Liver (tissue), 9 donors: ENCODE results near the gene NDFIP2. TPM values are rescaled to one million over a fixed set of nuclear protein-coding genes. Genes with fewer than 3 reads are reported as not detected.

Experiments
- DNase-seq: peaks from one replicate; pipeline ENCODE4 v3.0.0-alpha.2; 2017; ENCODE audit warnings: low spot score
- H3K27ac ChIP-seq, 2 donors: one replicate each; pipeline ENCODE4 v1.7.0; 2013; ENCODE audit warnings: inconsistent platforms in 2 of 2, low read length in 2 of 2, control low read depth in 1 of 2, low read depth in 1 of 2, mild to moderate bottlenecking in 1 of 2
- H3K27me3 ChIP-seq, 4 donors: one replicate each; pipeline versions ENCODE4 v1.6.1 to v1.7.0; 2013; ENCODE audit warnings: low read length in 3 of 4, inconsistent platforms in 1 of 4, mild to moderate bottlenecking in 1 of 4, moderate library complexity in 1 of 4; ENCODE audit not compliant: control insufficient read depth in 4 of 4, insufficient read depth in 4 of 4
- H3K36me3 ChIP-seq, 4 donors: one replicate each; pipeline versions ENCODE4 v1.6.1 to v1.7.0; 2013; ENCODE audit warnings: low read length in 3 of 4, mild to moderate bottlenecking in 3 of 4, low read depth in 1 of 4, moderate library complexity in 1 of 4; ENCODE audit not compliant: control insufficient read depth in 4 of 4, insufficient read depth in 3 of 4
- H3K4me1 ChIP-seq, 4 donors: one replicate each; pipeline versions ENCODE4 v1.6.1 to v1.7.0; 2013; ENCODE audit warnings: low read length in 3 of 4, mild to moderate bottlenecking in 3 of 4, moderate library complexity in 1 of 4; ENCODE audit not compliant: control insufficient read depth in 4 of 4, insufficient read depth in 4 of 4
- H3K4me3 ChIP-seq, 3 donors: one replicate each; pipeline versions ENCODE4 v1.6.1 to v1.7.0; 2013; ENCODE audit warnings: low read length in 3 of 3, control low read depth in 1 of 3, low read depth in 1 of 3, mild to moderate bottlenecking in 1 of 3
- H3K9ac ChIP-seq, 2 donors: one replicate each; pipeline ENCODE4 v1.7.0; 2013; ENCODE audit warnings: low read length in 2 of 2, mild to moderate bottlenecking in 2 of 2, moderate library complexity in 2 of 2, control low read depth in 1 of 2, low read depth in 1 of 2
- H3K9me3 ChIP-seq, 4 donors: one replicate each; pipeline versions ENCODE4 v1.6.1 to v1.7.0; 2013; ENCODE audit warnings: low read length in 3 of 4; ENCODE audit not compliant: control insufficient read depth in 4 of 4
- FOXA2 ChIP-seq: IDR thresholded peaks from 2 replicates; pipeline ENCODE4 v1.6.1; 2016; ENCODE audit warnings: antibody characterized with exemption
- GABPA ChIP-seq, 2 donors: IDR thresholded peaks in 1 of 2; conservative IDR thresholded peaks in 1 of 2; 2 replicates each; pipeline ENCODE4 v1.6.1; 2016; ENCODE audit warnings: antibody characterized with exemption in 2 of 2, mild to moderate bottlenecking in 1 of 2, moderate library complexity in 1 of 2
- HNF4A ChIP-seq, 2 donors: conservative IDR thresholded peaks; 2 replicates each; pipeline ENCODE4 v1.6.1; 2016; ENCODE audit warnings: antibody characterized with exemption in 2 of 2, mild to moderate bottlenecking in 2 of 2
- JUND ChIP-seq, 2 donors: IDR thresholded peaks; 2 replicates each; pipeline ENCODE4 v1.6.1; 2016; ENCODE audit warnings: antibody characterized with exemption in 2 of 2
- NR2F2 ChIP-seq: IDR thresholded peaks from 2 replicates; pipeline ENCODE4 v1.6.1; 2016; ENCODE audit warnings: antibody characterized with exemption
- RAD21 ChIP-seq, 2 donors: IDR thresholded peaks; 2 replicates each; pipeline ENCODE4 v1.6.1; 2016; ENCODE audit warnings: antibody characterized with exemption in 2 of 2, mild to moderate bottlenecking in 2 of 2
- RXRA ChIP-seq, 2 donors: IDR thresholded peaks; 2 replicates each; pipeline ENCODE4 v1.6.1; 2017 to 2018; ENCODE audit warnings: antibody characterized with exemption in 2 of 2, mild to moderate bottlenecking in 1 of 2
- SP1 ChIP-seq: IDR thresholded peaks from 2 replicates; pipeline ENCODE4 v1.6.1; 2018; ENCODE audit warnings: antibody characterized with exemption, mild to moderate bottlenecking
- TAF1 ChIP-seq: conservative IDR thresholded peaks from 2 replicates; pipeline ENCODE4 v1.6.1; 2016; ENCODE audit warnings: antibody characterized with exemption, mild to moderate bottlenecking
- YY1 ChIP-seq: IDR thresholded peaks from 2 replicates; pipeline ENCODE4 v1.6.1; 2016; ENCODE audit warnings: antibody characterized with exemption, mild to moderate bottlenecking
- WGBS: extraction: QIAGEN DNeasy Blood & Tissue Kit; methylation state at CpG from one replicate; pipeline ENCODE4 v1.1.7; 2013; 5-methylcytosine and 5-hydroxymethylcytosine counted together
- polyA plus RNA-seq, 2 donors: library from polyadenylated mRNA; stranded (reverse) in 1 of 2; unstranded in 1 of 2; fragments of 200-250 nt in 1 of 2; fragments of >200 nt in 1 of 2; fragmentation: Nextera tagmentation in 1 of 2; extraction: Ambion mirVana in 1 of 2; gene quantifications; one replicate each; pipeline versions ENCODE4 v1.2.1 to v1.2.3, GENCODE V29; 2013 to 2015
- total RNA-seq, 2 donors: library from RNA; depleted of rRNA; stranded (reverse); fragments of >200 nt; gene quantifications; one replicate each; pipeline ENCODE4 v1.2.3, GENCODE V29; 2014
- TF ChIP-seq, protein P1 (sequence below): fragments of 150-350 bp; IDR thresholded peaks from 2 replicates; pipeline ENCODE4 v1.5.1; 2017; ENCODE audit warnings: improper control_type of control experiment, low read depth, low read length; ENCODE audit not compliant: missing input control
- TF ChIP-seq, protein P2 (sequence below): IDR thresholded peaks from 2 replicates; pipeline ENCODE4 v1.6.1; 2016; ENCODE audit warnings: antibody characterized with exemption
- TF ChIP-seq, protein P3 (sequence below): IDR thresholded peaks from 2 replicates; pipeline ENCODE4 v1.6.1; 2016; ENCODE audit warnings: antibody characterized with exemption
- TF ChIP-seq, protein P4 (sequence below): IDR thresholded peaks from 2 replicates; pipeline ENCODE4 v1.6.1; 2016; ENCODE audit warnings: antibody characterized with exemption
- TF ChIP-seq, protein P5 (sequence below): IDR thresholded peaks from 2 replicates; pipeline ENCODE4 v1.6.1; 2016; ENCODE audit warnings: antibody characterized with exemption, mild to moderate bottlenecking
- donor health status: healthy.
- donor health status: healthy.
- donor health status: healthy.
- donor health status: healthy.
- donor health status: healthy.

Gene NDFIP2
- total and polyA plus RNA-seq, 4 donors = 15.5 to 22.2 (median 16.3) TPM

DNA sequence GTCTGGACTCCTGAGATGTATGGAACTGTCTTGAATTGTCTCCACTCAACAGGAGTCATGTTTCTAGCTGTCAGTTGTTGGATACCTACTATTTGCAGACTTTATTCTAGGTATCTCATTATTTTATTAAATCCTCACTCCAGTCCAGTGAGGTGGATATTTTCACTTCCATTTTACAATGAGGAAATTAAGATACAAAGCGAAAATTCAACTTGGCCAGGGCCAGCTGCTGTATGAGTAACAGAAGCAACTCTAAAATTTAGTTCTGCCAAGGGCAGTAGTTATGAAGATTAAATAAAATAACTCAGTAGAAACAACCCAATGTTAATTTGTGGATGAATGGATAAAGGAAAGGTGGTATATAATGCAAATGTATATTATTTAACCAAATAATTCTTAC lies 12.6 kb upstream of the NDFIP2 start:
- 90% methylated on average over 1 of the region's 1 CpG for WGBS
- Histone ChIP-seq H3K9ac (no peak overlapping the region), H3K27ac (no peak overlapping the region), H3K4me1 (no peaks in the 10 kb centered on the region), H3K9me3 (no peaks in the 10 kb centered on the region), H3K36me3 (no peaks in the 10 kb centered on the region), H3K4me3 (no peak overlapping the region), H3K27me3 (no peaks in the 10 kb centered on the region)
- no peak for DNase-seq
- TF ChIP-seq TAF1 (no peak), JUND (IDR thresholded peaks at IDR 0.05) (no peak), GABPA (IDR thresholded peaks at IDR 0.05 in 1 of 2, conservative IDR thresholded peaks at IDR 0.05 in 1 of 2) (no peak), RAD21 (IDR thresholded peaks at IDR 0.05) (no peak), FOXA2 (no peak), YY1 (no peak), NR2F2 (no peak), HNF4A (conservative IDR thresholded peaks at IDR 0.05) (no peak), RXRA (IDR thresholded peaks at IDR 0.05) (no peak), SP1 (no peak)
- TF ChIP-seq, protein P1, sequence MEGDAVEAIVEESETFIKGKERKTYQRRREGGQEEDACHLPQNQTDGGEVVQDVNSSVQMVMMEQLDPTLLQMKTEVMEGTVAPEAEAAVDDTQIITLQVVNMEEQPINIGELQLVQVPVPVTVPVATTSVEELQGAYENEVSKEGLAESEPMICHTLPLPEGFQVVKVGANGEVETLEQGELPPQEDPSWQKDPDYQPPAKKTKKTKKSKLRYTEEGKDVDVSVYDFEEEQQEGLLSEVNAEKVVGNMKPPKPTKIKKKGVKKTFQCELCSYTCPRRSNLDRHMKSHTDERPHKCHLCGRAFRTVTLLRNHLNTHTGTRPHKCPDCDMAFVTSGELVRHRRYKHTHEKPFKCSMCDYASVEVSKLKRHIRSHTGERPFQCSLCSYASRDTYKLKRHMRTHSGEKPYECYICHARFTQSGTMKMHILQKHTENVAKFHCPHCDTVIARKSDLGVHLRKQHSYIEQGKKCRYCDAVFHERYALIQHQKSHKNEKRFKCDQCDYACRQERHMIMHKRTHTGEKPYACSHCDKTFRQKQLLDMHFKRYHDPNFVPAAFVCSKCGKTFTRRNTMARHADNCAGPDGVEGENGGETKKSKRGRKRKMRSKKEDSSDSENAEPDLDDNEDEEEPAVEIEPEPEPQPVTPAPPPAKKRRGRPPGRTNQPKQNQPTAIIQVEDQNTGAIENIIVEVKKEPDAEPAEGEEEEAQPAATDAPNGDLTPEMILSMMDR = no peak
- TF ChIP-seq, protein P2, sequence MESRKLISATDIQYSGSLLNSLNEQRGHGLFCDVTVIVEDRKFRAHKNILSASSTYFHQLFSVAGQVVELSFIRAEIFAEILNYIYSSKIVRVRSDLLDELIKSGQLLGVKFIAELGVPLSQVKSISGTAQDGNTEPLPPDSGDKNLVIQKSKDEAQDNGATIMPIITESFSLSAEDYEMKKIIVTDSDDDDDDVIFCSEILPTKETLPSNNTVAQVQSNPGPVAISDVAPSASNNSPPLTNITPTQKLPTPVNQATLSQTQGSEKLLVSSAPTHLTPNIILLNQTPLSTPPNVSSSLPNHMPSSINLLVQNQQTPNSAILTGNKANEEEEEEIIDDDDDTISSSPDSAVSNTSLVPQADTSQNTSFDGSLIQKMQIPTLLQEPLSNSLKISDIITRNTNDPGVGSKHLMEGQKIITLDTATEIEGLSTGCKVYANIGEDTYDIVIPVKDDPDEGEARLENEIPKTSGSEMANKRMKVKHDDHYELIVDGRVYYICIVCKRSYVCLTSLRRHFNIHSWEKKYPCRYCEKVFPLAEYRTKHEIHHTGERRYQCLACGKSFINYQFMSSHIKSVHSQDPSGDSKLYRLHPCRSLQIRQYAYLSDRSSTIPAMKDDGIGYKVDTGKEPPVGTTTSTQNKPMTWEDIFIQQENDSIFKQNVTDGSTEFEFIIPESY = no peak
- TF ChIP-seq, protein P3, sequence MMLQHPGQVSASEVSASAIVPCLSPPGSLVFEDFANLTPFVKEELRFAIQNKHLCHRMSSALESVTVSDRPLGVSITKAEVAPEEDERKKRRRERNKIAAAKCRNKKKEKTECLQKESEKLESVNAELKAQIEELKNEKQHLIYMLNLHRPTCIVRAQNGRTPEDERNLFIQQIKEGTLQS = no peak
- TF ChIP-seq, protein P4, sequence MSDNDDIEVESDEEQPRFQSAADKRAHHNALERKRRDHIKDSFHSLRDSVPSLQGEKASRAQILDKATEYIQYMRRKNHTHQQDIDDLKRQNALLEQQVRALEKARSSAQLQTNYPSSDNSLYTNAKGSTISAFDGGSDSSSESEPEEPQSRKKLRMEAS = no peak
- TF ChIP-seq, protein P5, sequence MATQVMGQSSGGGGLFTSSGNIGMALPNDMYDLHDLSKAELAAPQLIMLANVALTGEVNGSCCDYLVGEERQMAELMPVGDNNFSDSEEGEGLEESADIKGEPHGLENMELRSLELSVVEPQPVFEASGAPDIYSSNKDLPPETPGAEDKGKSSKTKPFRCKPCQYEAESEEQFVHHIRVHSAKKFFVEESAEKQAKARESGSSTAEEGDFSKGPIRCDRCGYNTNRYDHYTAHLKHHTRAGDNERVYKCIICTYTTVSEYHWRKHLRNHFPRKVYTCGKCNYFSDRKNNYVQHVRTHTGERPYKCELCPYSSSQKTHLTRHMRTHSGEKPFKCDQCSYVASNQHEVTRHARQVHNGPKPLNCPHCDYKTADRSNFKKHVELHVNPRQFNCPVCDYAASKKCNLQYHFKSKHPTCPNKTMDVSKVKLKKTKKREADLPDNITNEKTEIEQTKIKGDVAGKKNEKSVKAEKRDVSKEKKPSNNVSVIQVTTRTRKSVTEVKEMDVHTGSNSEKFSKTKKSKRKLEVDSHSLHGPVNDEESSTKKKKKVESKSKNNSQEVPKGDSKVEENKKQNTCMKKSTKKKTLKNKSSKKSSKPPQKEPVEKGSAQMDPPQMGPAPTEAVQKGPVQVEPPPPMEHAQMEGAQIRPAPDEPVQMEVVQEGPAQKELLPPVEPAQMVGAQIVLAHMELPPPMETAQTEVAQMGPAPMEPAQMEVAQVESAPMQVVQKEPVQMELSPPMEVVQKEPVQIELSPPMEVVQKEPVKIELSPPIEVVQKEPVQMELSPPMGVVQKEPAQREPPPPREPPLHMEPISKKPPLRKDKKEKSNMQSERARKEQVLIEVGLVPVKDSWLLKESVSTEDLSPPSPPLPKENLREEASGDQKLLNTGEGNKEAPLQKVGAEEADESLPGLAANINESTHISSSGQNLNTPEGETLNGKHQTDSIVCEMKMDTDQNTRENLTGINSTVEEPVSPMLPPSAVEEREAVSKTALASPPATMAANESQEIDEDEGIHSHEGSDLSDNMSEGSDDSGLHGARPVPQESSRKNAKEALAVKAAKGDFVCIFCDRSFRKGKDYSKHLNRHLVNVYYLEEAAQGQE = no peak

DNA sequence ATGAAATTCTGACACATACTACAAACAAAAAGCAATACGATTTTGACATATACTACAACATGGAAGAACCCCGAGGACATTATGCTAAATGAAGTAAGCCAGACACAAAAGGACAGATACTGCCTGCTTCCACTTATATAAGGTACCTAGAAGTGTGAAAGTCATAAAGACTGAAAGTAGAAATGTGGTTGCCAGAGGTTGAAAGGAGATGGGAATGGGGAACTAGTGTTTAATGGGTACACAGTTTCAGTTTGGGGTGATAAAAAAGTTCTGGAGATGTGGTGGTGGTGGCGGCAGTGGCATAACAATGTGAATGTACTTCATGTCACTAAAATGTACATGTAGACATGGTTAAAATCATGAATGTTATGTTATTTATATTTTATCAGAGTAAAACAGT lies 12.1 kb upstream of the NDFIP2 start:
- Histone ChIP-seq H3K27me3 (no peaks in the 10 kb centered on the region), H3K9me3 (no peaks in the 10 kb centered on the region), H3K27ac (no peak overlapping the region), H3K9ac (no peak overlapping the region), H3K4me3 (no peak overlapping the region), H3K4me1 (no peaks in the 10 kb centered on the region), H3K36me3 (no peaks in the 10 kb centered on the region)
- TF ChIP-seq, protein P4 = no peak
- TF ChIP-seq JUND (IDR thresholded peaks at IDR 0.05) (no peak), RXRA (IDR thresholded peaks at IDR 0.05) (no peak), TAF1 (no peak), SP1 (no peak), HNF4A (conservative IDR thresholded peaks at IDR 0.05) (no peak), GABPA (IDR thresholded peaks at IDR 0.05 in 1 of 2, conservative IDR thresholded peaks at IDR 0.05 in 1 of 2) (no peak), YY1 (no peak)
- TF ChIP-seq, protein P1 = no peak
- TF ChIP-seq, protein P3 = no peak
- TF ChIP-seq, protein P5 = no peak
- 90% methylated on average over 3 of the region's 3 CpGs for WGBS
- DNase-seq = no peak
